Cardiac fibroblast (primary cell): ENCODE results near the gene MICAL3.

Source experiments
- DNase-seq, 2 donors: peaks; one replicate each; pipeline versions ENCODE4 v3.0.0 to v3.0.0-alpha.2; 2010; ENCODE audit warnings: low read depth in 2 of 2
- H3K4me3 ChIP-seq, 2 donors: replicated peaks in 1 of 2; 1 replicate in 1 of 2; 2 replicates in 1 of 2; pipeline ENCODE4 v1.5.1; 2011; ENCODE audit warnings: low read depth in 2 of 2, low read length in 2 of 2, mild to moderate bottlenecking in 2 of 2, moderate library complexity in 1 of 2
- TF ChIP-seq, protein P1 (sequence below): IDR thresholded peaks from one replicate; pipeline ENCODE4 v1.5.1; 2011; ENCODE audit warnings: low read depth, mild to moderate bottlenecking, low read length, inconsistent platforms

Gene MICAL3

DNA sequence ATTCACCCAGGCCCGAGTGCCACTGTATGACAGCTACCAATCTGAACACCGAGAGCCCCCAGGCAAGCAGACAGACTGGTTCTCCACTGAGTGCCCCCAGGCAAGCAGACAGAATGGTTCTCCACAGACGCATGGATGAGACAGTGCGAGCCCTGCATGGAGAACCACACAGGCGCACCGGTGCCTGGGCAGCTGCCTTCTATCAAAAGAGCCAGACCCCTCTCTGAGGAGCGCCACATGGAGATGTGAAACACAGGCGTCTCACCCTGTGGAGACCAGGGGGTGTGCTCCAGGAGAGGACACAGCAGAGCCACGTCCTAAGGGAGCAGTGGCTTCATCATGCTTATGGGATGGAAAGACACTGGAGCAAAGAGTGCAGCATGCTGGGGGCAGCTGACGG is 155.6 kb downstream of the MICAL3 start:
- no peak for DNase-seq
- no peak overlapping the region for H3K4me3 ChIP-seq
- TF ChIP-seq, protein P1, sequence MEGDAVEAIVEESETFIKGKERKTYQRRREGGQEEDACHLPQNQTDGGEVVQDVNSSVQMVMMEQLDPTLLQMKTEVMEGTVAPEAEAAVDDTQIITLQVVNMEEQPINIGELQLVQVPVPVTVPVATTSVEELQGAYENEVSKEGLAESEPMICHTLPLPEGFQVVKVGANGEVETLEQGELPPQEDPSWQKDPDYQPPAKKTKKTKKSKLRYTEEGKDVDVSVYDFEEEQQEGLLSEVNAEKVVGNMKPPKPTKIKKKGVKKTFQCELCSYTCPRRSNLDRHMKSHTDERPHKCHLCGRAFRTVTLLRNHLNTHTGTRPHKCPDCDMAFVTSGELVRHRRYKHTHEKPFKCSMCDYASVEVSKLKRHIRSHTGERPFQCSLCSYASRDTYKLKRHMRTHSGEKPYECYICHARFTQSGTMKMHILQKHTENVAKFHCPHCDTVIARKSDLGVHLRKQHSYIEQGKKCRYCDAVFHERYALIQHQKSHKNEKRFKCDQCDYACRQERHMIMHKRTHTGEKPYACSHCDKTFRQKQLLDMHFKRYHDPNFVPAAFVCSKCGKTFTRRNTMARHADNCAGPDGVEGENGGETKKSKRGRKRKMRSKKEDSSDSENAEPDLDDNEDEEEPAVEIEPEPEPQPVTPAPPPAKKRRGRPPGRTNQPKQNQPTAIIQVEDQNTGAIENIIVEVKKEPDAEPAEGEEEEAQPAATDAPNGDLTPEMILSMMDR, result no peak

DNA sequence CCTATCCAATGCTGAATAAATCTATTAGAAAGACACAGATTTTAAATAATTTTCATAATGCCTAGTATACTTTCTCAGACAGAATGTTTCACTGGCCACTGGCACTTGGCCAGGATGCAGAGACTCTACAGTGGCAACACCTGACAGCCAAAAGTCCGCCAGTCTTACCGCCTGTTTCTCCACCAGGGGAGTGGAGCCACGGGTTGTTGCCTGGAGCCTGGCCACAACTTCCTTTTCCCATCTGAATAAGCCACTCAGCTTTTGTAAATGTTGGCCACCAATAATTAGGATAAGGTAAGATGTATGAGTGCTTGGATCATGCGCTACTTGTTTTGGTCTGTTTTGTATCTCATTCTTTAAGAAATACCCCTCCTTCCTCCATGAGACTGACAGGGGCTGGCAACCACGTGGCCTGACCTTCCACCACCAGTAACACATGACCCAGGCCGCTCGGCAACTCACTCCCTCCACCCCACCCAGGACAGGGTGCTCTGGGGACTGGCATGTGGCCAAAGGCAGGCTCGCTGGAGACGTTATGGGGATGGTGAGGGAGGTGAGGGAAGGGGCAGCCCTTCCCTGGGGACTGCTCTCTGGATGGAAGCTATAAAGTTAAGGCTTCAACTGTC is 157.1 kb downstream of the MICAL3 start:
- DNase-seq, result no peak
- TF ChIP-seq, protein P1, result no peak
- H3K4me3 ChIP-seq, result no peak overlapping the region

GRCh38 chr22:17866621-17867020 is 157.7 kb downstream of the MICAL3 start:
- H3K4me3 ChIP-seq, result no peak overlapping the region
- DNase-seq, result no peak
- TF ChIP-seq, protein P1, result no peak

GRCh38 chr22:17866127-17866526 is 158.2 kb downstream of the MICAL3 start:
- no peak overlapping the region for H3K4me3 ChIP-seq
- TF ChIP-seq, protein P1, result no peak
- DNase-seq, result no peak

DNA sequence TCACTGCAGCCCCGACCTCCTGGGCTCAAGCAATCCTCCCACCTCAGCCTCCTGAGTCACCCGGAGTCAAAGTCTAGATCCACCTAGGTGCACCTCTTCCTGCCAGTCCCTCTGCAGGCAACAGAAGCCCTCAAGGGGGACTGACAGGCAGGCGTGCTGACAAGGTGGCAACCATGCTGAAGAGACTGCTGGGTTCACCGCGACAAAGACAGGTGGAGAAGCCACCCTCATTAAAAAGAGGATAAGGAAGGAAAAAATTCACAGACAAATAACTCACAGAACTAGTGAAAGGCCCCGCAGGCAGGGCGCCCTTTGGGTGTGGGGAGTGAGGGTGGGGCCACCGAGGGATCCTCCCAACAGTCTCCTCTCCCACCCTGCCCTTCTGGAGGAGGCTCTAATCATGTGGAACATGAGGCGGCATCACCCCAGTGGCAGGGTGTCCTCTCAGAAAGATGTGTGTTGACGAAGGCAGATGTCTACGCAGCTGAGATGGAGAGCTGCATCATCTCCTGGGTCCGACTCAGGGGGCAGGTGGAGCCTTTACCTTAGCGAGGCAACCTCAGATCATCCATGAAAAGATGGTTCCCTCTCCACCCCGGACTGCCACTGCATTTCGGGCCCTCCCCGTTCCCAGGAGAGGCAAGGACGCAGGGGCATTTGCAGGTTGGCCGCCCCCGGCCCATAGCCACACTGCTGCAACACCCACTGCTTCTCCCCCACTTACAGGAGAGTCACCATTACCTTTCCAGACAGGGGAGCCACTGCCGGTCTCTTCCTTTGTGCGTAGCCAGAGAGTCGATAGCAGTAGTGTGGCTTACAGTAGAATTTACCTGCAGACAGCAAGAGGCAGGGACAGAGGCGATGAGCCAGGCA is 158.9 kb downstream of the MICAL3 start:
- TF ChIP-seq, protein P1, result no peak
- DNase-seq, result no peak
- no peak overlapping the region for H3K4me3 ChIP-seq

DNA sequence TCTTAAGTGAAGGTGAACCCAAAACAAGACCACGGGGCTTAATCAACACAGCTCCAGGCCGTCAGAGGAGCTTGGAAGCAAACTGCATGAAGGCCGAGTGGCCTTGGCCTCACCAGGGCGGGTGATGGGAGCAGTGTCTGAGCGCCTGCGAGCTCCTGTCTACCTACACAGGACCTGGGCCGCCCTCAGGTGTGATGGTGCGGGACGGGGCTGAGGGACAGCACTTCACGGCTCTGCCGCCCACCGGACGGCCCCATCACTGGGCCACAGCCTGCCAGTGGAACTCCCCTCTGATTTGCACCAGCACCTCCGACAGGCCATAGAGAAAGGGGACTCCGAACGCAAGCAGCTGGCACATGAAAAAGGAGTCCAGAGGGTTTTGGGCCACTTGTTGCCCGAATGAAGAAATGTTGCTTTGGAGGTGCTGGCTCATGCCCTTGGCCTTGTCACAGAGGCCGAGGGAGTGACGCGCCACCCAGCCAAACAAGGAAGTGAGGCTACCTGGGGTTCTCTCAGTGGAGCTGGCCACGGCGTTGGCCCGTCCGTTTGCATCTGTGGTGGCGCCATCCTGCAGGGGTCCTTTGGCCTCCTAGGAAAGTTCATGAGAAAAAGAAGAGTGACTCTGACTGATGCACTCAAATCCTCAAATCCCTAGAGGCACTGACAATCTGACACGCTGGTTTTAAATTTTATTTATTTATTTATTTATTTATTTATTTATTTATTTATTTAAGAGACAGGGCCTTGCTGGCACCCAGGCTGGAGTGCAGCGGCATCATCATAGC is 159.8 kb downstream of the MICAL3 start:
- TF ChIP-seq, protein P1, result no peak
- H3K4me3 ChIP-seq, result no peak overlapping the region
- no peak for DNase-seq
